NCI-H1930 (cell line): ENCODE results near the gene GAS2L2.
"Not testable (repeated sequence)": the region's sequence is repeated elsewhere in the genome, so short reads cannot be mapped to it uniquely, and the experiment has no call there.

Experiments
- DNase-seq, 2 experiments: peaks; one replicate each; lab custom pipeline; 2025; lab: John Stamatoyannopoulos, UW

GAS2L2 gene

DNA sequence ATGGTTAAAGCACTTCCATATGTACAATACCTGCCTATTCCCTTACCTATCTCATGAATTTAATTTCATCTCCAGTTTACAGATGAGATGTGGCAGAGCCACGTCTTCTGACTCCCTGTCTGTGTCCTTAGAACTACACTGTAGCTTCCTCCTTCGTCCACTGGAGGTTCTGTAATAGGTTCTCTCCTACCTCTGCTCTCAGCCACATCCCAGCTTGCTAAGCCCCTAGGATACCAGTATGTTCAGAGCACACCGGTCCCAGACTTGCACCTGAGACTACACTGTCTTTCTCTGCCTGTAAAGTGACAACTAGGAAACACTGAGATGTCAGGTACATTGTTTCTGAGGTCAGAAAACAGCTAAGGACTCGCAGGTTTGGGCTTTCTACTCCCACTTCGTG lies 25.4 kb downstream of the GAS2L2 start:
- no peak for DNase-seq

DNA sequence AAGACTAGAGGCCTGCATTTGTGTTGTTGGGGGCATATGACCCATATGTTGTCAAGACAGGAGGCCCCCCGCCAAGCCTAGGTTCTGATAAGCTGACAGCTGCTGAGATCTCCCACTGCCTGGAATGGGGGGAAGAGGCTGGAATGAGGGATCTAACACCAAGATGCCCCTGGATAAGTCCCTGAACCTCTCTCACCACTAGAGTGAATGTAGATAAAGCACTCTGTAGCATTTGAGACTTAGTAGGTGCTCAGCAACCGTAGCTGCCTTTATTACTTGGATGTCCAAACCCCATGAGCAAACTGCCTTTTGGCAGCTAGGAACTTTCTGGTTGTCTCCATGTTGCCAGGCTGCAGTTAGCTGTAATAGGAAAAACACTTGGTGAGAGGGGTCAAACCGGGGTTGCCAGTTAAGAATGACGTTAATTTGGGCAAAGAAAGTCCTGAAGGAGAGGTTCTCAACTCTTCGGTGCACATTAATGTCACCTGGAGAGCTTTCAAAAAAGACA lies 26.0 kb downstream of the GAS2L2 start:
- no peak for DNase-seq

- DNase-seq = no peak
Measured at GRCh38 chr17:35726127-35726952, 26.7 kb downstream of the GAS2L2 start.

DNA sequence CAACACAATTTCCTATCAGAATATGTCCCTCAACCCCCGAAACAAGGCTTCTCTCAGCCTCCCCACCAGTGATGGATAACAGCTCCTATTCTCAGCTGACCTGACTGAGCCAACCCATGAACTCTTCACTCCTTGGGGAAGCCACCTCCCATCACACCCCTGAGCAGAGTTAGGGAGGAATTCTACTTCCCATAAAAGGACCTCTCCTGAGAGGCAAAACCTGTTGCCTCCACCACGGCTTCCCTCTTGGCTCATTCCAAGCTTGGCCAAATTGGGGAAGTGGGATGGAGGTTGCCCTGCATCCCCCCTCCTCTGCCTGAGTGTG lies 27.3 kb downstream of the GAS2L2 start:
- no peak for DNase-seq

DNA sequence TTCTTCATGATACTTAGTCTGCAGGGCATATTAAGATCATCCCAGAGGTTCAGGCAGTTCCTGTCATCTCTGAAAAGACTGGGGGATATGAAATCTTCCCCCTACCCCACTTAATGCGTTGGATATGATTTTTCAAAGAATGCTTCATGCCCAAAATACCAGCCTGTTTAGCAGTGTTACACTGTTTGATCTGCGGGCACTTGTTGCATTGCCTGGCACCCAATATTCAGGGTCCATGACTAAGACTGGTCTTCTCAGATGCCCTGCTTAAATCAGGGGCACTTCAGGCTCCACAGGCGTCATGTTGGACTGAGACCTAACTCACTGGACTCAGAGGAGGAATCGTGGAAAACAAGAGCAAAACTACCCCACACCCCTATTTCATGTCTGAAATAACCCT lies 28.0 kb downstream of the GAS2L2 start:
- no peak for DNase-seq

GRCh38 chr17:35723735-35724134 lies 29.3 kb downstream of the GAS2L2 start:
- no peak for DNase-seq

- no peak for DNase-seq
Measured at GRCh38 chr17:35717475-35717874, 35.6 kb downstream of the GAS2L2 start.

GRCh38 chr17:35716897-35717465 lies 36.1 kb downstream of the GAS2L2 start:
- DNase-seq = no peak

DNA sequence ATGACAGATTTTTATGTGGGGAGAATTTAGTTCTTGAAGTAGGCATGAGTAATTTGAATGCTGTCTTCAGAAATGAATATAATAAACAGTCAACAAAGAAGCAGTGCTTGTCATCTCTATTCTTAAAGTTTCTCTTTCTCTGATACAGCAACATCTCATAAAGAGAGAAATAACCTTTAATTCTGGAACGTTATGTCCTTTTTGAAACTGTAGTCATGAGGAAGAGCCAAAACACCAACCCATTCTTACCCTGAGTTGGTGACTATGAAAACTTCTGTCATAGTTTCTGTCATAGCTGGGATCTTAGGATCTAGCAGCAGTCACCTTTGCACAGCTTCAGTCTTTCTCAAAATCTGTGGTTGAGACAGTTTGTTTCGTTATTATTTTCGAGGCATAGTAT lies 36.9 kb downstream of the GAS2L2 start:
- no peak for DNase-seq

DNA sequence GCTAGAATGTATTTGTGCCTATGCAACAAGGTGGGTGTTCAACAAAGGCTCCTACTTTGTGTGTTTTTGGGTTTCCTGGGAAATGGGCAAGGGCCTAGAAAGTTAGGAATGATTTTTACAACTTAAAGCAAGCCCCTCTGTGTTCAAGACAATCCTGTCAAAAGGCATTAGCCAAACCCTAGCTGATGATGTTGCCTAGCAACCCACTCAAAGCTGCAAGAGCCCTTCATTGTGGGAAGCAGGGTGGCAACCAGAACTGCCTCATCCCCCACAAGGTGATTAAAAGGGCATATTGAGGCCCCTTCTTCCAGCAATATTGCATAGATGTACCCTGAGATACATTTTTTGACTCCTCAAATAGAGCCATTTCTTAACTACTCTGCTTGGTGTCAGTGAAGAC lies 37.6 kb downstream of the GAS2L2 start:
- DNase-seq = no peak

DNA sequence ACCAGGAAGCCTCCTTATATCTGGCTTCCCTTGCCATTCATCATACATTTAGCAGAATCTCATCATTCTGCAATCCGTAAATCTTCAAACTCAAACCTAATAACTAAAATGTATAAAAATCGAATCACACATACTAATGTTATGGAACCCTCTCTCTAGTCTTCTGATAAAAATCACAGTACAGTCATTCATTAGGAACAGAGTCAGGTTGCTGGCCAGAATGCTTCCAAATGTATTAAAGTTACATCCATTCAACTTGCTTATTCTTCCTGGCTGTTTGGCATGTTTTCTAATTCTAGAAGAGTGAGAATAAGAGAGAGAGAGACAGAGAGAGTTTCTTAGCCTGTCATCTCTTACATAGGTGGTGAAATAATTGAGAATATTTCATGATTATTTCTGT lies 38.1 kb downstream of the GAS2L2 start:
- no peak for DNase-seq

DNA sequence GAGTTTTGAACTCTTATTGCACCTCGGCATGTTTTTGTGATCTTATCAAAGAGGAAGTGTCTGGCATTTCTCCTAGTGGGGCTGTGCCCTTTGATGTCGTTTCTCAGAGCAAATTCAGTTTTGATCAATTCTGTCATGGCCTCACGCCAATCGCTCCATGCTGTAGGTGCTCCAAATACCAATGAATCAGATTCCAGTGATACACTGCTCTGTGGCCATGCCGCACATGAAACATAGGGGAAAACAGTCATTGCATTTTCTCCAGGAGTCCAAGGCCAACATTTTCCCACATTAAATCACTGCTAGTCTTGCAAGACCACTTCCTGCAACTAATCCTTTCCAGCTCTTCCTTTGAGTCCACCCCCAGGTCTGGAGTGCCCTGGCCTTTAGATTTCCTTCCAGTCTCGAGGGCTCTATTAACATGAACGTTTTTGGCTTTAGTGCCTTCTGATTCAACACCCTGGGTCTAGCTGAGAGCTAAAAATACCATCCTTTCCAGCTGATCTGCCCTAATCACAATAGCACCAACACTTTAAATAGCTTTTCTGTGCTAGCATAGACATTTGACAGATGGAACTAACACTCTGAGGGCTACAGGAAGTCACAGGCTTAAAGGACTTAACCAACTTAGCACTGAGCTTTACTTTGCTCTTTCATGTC lies 39.8 kb downstream of the GAS2L2 start:
- DNase-seq = no peak

- DNase-seq = no peak
Measured at GRCh38 chr17:35710950-35711349, 42.1 kb downstream of the GAS2L2 start.

GRCh38 chr17:35709874-35710273 lies 43.2 kb downstream of the GAS2L2 start:
- peak in 1 of 2 experiments; percentile 4 for DNase-seq

- no peak for DNase-seq
Measured at GRCh38 chr17:35708951-35709350, 44.1 kb downstream of the GAS2L2 start.

DNA sequence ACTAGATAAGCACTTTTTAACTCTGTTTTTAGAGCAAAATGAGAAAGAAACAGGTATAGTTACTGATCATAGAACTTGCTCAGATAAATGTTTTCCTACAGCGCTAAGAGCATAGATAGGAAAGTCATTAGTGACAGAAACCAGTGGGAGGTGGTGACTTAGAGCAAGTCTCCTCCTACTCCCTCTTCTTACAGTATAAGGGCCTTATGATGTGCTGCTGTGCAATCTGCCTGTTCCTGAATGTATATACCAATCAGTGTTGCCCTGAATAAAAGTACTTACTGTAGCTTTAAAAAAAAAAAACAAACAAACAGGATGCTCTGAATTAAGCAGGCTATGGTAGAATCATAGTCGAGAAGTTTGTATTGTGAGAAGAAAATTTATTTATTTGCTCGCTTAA lies 44.9 kb downstream of the GAS2L2 start:
- DNase-seq = no peak

- DNase-seq = no peak
Measured at GRCh38 chr17:35705705-35706104, 47.3 kb downstream of the GAS2L2 start.

- no peak for DNase-seq
Measured at GRCh38 chr17:35705230-35705629, 47.8 kb downstream of the GAS2L2 start.

DNA sequence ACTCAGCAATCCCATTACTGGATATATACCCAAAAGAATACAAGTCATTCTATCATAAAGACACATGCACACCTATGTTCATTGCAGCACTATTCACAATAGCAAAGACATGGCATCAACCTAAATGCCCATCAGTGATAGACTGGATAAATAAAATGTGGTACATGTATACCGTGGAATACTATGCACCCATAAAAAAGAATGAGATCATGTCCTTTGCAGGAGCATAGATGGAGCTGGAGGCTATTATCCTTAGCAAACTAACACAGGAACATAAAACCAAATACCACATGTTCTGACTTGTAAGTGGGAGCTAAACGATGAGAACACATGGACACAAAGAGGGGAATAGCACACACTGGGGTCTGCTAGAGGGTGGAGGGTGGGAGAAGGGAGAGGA lies 49.7 kb downstream of the GAS2L2 start:
- DNase-seq = not testable (repeated sequence)

DNA sequence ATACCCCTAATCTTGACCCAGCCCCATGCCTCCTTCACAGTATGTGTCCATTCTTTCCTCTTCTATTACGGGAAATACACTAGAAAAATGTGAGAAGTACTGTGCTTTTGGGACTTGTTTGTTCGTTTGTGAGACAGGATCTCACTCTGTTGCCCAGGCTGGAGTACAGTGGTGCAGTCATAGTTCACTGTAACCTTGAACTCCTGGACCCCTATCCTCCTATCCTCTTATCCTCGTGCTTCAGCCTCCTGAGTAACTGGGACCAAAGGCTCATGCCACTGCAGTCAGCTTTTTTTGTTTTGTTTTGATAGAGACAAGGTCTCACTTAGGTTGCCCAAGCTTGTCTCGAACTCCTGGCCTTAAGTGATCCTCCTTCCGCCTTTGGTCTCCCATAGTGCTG lies 51.5 kb downstream of the GAS2L2 start:
- no peak for DNase-seq

- DNase-seq = no peak
Measured at GRCh38 chr17:35700150-35700549, 52.9 kb downstream of the GAS2L2 start.

GRCh38 chr17:35698800-35699199 lies 54.2 kb downstream of the GAS2L2 start:
- DNase-seq = no peak

GRCh38 chr17:35695613-35696012 lies 57.4 kb downstream of the GAS2L2 start:
- no peak for DNase-seq
